Activated B cell treated with CpG ODN at 0.5 μM for 24 hours (primary cell): ENCODE results near the gene NRSN2. TPM values are rescaled to one million over a fixed set of nuclear protein-coding genes. Genes with fewer than 3 reads are reported as not detected.

ENCODE experiments used
- ATAC-seq: fragments of 200-7000 bp; cut with Tn5 transposase; one replicate; pipeline ENCODE4 v1.10.0; 2021; ENCODE audit warnings: low read depth, mild to moderate bottlenecking, moderate library complexity
- CTCF ChIA-PET: fragments of 350-600 bp; sonication (Branson Sonifier 250); formaldehyde crosslinking; loops from one replicate; lab custom pipeline; 2021; ENCODE audit warnings: antibody characterized with exemption; lab: Charles Lee
- POLR2A ChIA-PET: fragments of 350-600 bp; sonication (Branson Sonifier 250); formaldehyde crosslinking; loops from one replicate; lab custom pipeline; 2021; ENCODE audit warnings: antibody characterized with exemption; lab: Charles Lee
- DNase-seq: peaks from one replicate; pipeline ENCODE4 v3.0.0; 2022
- H3K27ac Mint-ChIP-seq: one replicate; pipeline ENCODE4 v1.8.0; 2020; ENCODE audit warnings: mixed read lengths
- H3K27me3 Mint-ChIP-seq: one replicate; pipeline ENCODE4 v1.8.0; 2021; ENCODE audit warnings: mixed read lengths
- H3K36me3 Mint-ChIP-seq: one replicate; pipeline ENCODE4 v1.8.0; 2021; ENCODE audit warnings: low read depth, mixed read lengths
- H3K4me1 Mint-ChIP-seq: one replicate; pipeline ENCODE4 v1.8.0; 2021; ENCODE audit warnings: mixed read lengths
- H3K4me3 Mint-ChIP-seq: one replicate; pipeline ENCODE4 v1.8.0; 2020; ENCODE audit warnings: mild to moderate bottlenecking, mixed read lengths
- H3K9me3 Mint-ChIP-seq: one replicate; pipeline ENCODE4 v1.8.0; 2020; ENCODE audit warnings: mixed read lengths
- intact Hi-C: fragments of 100-400 bp; cut with micrococcal nuclease; formaldehyde crosslinking; loops from one replicate; pipeline ENCODE4 v1.15.1; 2024
- total RNA-seq: library from RNA; stranded (reverse); gene quantifications from 2 replicates; pipeline ENCODE4 v1.2.3, GENCODE V29; 2022
- TF ChIP-seq, protein P1 (sequence below): fragments of 200-600 bp; IDR thresholded peaks from one replicate; pipeline ENCODE4 v1.8.0; 2022; ENCODE audit warnings: antibody characterized with exemption, mild to moderate bottlenecking

NRSN2 gene, protein sequence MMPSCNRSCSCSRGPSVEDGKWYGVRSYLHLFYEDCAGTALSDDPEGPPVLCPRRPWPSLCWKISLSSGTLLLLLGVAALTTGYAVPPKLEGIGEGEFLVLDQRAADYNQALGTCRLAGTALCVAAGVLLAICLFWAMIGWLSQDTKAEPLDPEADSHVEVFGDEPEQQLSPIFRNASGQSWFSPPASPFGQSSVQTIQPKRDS
- total RNA-seq = 7.6 and 12.8 TPM in 2 replicates

DNA sequence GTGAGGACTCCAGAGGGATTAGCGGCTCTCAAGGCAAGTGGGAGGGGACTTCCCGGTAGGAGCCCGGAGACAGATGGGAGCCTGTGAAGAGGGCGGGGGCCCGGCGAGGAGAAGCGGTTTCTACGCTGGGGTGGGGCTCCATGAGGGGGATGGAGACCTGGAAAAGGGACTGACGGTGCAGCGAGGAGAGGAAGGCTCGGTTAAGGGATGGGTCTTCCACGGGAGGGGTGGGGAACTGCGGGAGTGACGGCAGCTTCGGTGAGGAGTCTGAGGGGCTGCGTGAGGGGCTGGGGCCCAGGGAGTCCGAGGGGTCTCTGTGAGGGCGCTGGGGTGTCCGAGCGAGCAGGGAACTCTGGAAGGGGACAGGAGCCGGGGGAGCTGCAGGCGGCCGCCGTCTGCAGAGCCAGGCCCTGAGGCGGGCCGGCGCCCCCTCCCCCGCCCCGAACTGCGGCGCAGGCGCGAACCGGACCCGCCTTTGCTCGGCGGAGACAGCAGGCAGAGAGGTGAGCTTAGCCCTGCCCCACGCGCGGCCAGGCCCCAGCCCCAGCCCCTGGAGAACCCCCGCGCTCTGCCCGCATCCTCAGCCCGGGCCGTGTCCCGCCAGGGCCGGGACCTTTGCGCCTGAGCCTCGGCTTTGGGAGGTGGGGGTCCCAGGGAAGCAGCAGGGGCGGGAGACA, at the start of gene NRSN2:
Gene NRSN2, plus strand, starts transcription at position 472 of the 677 bp plus-strand sequence. CDS start 2,533 bp downstream, outside the sequence.
- H3K4me3 Mint-ChIP-seq = peak within 1 kb of the TSS; percentile 88
- H3K27ac Mint-ChIP-seq = peak within 1 kb of the TSS; percentile 68
- TF ChIP-seq, protein P1, sequence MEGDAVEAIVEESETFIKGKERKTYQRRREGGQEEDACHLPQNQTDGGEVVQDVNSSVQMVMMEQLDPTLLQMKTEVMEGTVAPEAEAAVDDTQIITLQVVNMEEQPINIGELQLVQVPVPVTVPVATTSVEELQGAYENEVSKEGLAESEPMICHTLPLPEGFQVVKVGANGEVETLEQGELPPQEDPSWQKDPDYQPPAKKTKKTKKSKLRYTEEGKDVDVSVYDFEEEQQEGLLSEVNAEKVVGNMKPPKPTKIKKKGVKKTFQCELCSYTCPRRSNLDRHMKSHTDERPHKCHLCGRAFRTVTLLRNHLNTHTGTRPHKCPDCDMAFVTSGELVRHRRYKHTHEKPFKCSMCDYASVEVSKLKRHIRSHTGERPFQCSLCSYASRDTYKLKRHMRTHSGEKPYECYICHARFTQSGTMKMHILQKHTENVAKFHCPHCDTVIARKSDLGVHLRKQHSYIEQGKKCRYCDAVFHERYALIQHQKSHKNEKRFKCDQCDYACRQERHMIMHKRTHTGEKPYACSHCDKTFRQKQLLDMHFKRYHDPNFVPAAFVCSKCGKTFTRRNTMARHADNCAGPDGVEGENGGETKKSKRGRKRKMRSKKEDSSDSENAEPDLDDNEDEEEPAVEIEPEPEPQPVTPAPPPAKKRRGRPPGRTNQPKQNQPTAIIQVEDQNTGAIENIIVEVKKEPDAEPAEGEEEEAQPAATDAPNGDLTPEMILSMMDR = no peak
- peaks cover under 1% of the 10 kb centered on the region for H3K9me3 Mint-ChIP-seq
- DNase-seq (peak; percentile 51), ATAC-seq (peak; percentile 58)
- peaks cover 2% of the 10 kb centered on the region for H3K36me3 Mint-ChIP-seq
- intact Hi-C loops = loop anchor here (1.0 to 5.0 kb wide), 3 partner anchors 19 to 196 kb away; partner anchors contain the start of genes CSNK2A1 and ZCCHC3
- POLR2A ChIA-PET = interaction anchor here (0.5 to 3.9 kb wide), 5 partner anchors 10 to 61 kb away, joined by 3 to 27 read pairs (median 3); partner anchors contain the start of genes SOX12 and TRIB3
- CTCF ChIA-PET = interaction anchor here (0.9 to 4.1 kb wide), 2 partner anchors 8 to 17 kb away, joined by 3 to 19 read pairs; no protein-coding TSS in a partner anchor
- H3K27me3 Mint-ChIP-seq = no peaks in the 10 kb centered on the region
- peaks cover 13% of the 10 kb centered on the region for H3K4me1 Mint-ChIP-seq

DNA sequence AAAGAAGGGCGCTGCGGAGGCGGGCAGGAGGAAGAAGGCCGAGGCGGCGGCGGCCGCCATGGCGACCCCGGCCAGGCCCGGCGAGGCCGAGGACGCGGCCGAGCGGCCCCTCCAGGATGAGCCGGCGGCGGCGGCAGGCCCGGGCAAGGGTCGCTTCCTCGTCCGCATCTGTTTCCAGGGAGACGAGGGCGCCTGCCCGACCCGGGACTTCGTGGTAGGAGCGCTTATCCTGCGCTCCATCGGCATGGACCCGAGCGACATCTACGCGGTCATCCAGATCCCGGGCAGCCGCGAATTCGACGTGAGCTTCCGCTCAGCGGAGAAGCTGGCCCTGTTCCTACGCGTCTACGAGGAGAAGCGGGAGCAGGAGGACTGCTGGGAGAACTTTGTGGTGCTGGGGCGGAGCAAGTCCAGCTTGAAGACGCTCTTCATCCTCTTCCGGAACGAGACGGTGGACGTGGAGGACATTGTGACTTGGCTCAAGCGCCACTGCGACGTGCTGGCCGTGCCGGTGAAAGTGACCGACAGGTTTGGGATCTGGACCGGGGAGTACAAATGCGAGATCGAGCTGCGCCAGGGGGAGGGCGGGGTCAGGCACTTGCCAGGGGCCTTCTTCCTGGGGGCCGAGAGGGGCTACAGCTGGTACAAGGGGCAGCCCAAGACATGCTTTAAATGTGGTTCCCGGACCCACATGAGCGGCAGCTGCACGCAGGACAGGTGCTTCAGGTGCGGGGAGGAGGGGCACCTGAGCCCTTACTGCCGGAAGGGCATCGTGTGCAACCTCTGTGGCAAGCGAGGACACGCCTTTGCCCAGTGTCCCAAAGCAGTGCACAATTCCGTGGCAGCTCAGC, 48.8 kb upstream of the NRSN2 start:
- ATAC-seq (peak; percentile 20), DNase-seq (peak; percentile 36)
- POLR2A ChIA-PET = interaction anchor here (0.7 to 4.0 kb wide), 11 partner anchors 8 to 245 kb away, joined by 3 to 79 read pairs (median 3); partner anchors contain the start of genes CSNK2A1 and SOX12
- H3K9me3 Mint-ChIP-seq = peaks cover 4% of the 10 kb centered on the region
- CTCF ChIA-PET = interaction anchor here (1.2 to 1.5 kb wide), 2 partner anchors 30 to 32 kb away, joined by 3 read pairs; no protein-coding TSS in a partner anchor
- H3K27me3 Mint-ChIP-seq = no peaks in the 10 kb centered on the region
- H3K4me3 Mint-ChIP-seq = peak overlapping the region; percentile 98
- intact Hi-C loops = loop anchor here (1.0 to 5.0 kb wide), 5 partner anchors 8 to 109 kb away; partner anchors contain the start of genes C20orf96, NRSN2 and RBCK1
- TF ChIP-seq, protein P1 = no peak
- peaks cover 44% of the 10 kb centered on the region for H3K4me1 Mint-ChIP-seq
- H3K27ac Mint-ChIP-seq = peak overlapping the region; percentile 97
- peaks cover 44% of the 10 kb centered on the region for H3K36me3 Mint-ChIP-seq

DNA sequence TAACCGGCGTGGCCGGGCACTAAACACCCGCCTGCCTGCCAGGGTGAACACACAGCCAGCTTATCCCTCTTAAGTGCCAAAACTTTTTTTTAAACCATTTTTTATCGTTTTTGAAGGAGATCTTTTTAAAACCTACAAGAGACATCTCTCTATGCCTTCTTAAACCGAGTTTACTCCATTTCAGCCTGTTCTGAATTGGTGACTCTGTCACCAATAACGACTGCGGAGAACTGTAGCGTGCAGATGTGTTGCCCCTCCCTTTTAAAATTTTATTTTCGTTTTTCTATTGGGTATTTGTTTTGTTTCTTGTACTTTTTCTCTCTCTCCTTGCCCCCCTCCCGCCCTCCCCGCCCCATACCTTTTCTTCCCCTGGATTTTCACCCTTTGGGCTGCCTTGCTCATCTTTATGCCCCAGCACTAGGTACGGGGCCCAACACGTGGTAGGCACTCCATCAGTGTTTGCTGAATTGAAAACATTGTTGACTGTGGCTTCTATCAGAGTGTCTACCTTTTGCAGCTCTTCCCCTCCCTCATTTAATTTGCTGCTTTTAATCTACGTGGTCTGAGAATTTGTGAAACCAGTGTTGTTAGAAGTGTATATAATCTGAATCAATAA, 48.0 kb upstream of the NRSN2 start:
- intact Hi-C loops = loop anchor here (1.0 to 5.0 kb wide), 2 partner anchors 9 to 108 kb away; partner anchors contain the start of genes C20orf96 and RBCK1
- ATAC-seq (no peak), DNase-seq (no peak)
- no peaks in the 10 kb centered on the region for H3K27me3 Mint-ChIP-seq
- peak overlapping the region; percentile 98 for H3K4me3 Mint-ChIP-seq
- H3K36me3 Mint-ChIP-seq = peaks cover 44% of the 10 kb centered on the region
- peak overlapping the region; percentile 97 for H3K27ac Mint-ChIP-seq
- ChIA-PET POLR2A (interaction anchor here (0.7 to 4.0 kb wide), 5 partner anchors 9 to 32 kb away, joined by 3 to 79 read pairs (median 3); partner anchors contain the start of gene SOX12), CTCF (interaction anchor here (1.2 to 1.5 kb wide), 2 partner anchors 31 to 33 kb away, joined by 3 read pairs; no protein-coding TSS in a partner anchor)
- TF ChIP-seq, protein P1 = no peak
- peaks cover 4% of the 10 kb centered on the region for H3K9me3 Mint-ChIP-seq
- peaks cover 44% of the 10 kb centered on the region for H3K4me1 Mint-ChIP-seq

DNA sequence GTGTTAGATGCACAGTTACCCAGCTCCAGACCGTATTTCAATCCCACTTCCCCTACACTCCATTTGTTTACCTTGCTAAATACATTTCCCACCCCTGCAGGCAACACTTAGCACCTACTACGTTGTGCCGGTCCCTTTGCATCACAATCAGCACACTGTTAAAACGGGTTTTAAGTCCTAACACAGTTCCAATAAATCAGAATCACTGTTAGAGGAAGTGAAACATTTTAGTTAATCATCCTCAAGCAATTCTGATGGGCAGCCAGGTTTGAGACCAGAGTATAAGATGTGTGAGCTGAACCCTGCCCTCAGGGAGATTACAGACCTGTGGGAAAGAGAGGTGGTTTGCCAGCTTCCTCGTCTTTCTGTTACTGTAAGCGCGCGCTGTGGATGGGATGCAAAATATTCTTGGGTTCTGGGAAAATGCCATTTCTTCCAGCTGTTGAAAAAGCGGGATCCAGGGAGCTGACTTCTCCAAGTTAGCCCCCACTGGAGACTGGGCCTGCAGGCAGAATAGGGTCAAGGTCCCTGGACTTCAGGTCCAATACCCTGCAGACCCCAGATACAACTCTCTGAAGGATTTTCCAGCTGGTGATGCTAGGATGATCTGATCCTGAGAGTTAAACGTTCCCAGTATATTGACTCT, 46.4 kb upstream of the NRSN2 start:
- Mint-ChIP-seq H3K27me3 (no peaks in the 10 kb centered on the region), H3K9me3 (peaks cover 4% of the 10 kb centered on the region), H3K4me3 (peak overlapping the region; percentile 74), H3K4me1 (peaks cover 44% of the 10 kb centered on the region), H3K27ac (peak overlapping the region; percentile 77), H3K36me3 (peaks cover 44% of the 10 kb centered on the region)
- intact Hi-C loops = no loop called here
- ATAC-seq (no peak), DNase-seq (no peak)
- TF ChIP-seq, protein P1 = no peak
- ChIA-PET POLR2A (interaction anchor here (0.6 to 1.2 kb wide), 3 partner anchors 10 to 24 kb away, joined by 5 to 8 read pairs (median 6); no protein-coding TSS in a partner anchor), CTCF (interaction anchor here (1.5 kb wide), 1 partner anchor 30 kb away, joined by 3 read pairs; no protein-coding TSS in a partner anchor)
